Measurements from ENCODE around the gene CLCN3. TPM values are rescaled to one million over a fixed set of nuclear protein-coding genes. Genes with fewer than 3 reads are reported as not detected.
"Not testable (repeated sequence)": the region's sequence is repeated elsewhere in the genome, so short reads cannot be mapped to it uniquely, and the experiment has no call there.

CLCN3 gene
- total RNA-seq, 1 donor from 2014 or later = 111 TPM

GRCh38 chr4:169657470-169658107, 37.2 kb downstream of the CLCN3 start:
- no peak for DNase-seq

- DNase-seq = no peak
Observed at GRCh38 chr4:169658196-169658595, 37.8 kb downstream of the CLCN3 start.

GRCh38 chr4:169658975-169659715, 38.8 kb downstream of the CLCN3 start:
- DNase-seq = no peak

- peak; percentile 82 for DNase-seq
Observed at GRCh38 chr4:169659716-169660670, 39.6 kb downstream of the CLCN3 start.

- DNase-seq = no peak
Observed at GRCh38 chr4:169660929-169661328, 40.6 kb downstream of the CLCN3 start.

GRCh38 chr4:169661761-169662160, 41.4 kb downstream of the CLCN3 start:
- no peak for DNase-seq

GRCh38 chr4:169662206-169662605, 41.8 kb downstream of the CLCN3 start:
- no peak for DNase-seq

GRCh38 chr4:169663402-169663801, 43.0 kb downstream of the CLCN3 start:
- no peak for DNase-seq

- no peak for DNase-seq
Observed at GRCh38 chr4:169663831-169664230, 43.5 kb downstream of the CLCN3 start.

- no peak for DNase-seq
Observed at GRCh38 chr4:169664615-169665014, 44.2 kb downstream of the CLCN3 start.

GRCh38 chr4:169665046-169665737, 44.8 kb downstream of the CLCN3 start:
- DNase-seq = no peak

- no peak for DNase-seq
Observed at GRCh38 chr4:169668069-169668721, 47.8 kb downstream of the CLCN3 start.

GRCh38 chr4:169675825-169676224, 55.4 kb downstream of the CLCN3 start:
- DNase-seq = no peak

GRCh38 chr4:169677150-169677748, 56.9 kb downstream of the CLCN3 start:
- DNase-seq = no peak

GRCh38 chr4:169678486-169678885, 58.1 kb downstream of the CLCN3 start:
- not testable (repeated sequence) for DNase-seq

- not testable (repeated sequence) for DNase-seq
Observed at GRCh38 chr4:169678951-169679591, 58.7 kb downstream of the CLCN3 start.

GRCh38 chr4:169682372-169683047, 62.1 kb downstream of the CLCN3 start:
- no peak for DNase-seq

GRCh38 chr4:169689681-169690080, 69.3 kb downstream of the CLCN3 start:
- no peak for DNase-seq

- DNase-seq = no peak
Observed at GRCh38 chr4:169690787-169691186, 70.4 kb downstream of the CLCN3 start.

GRCh38 chr4:169698331-169698730, 78.0 kb downstream of the CLCN3 start:
- DNase-seq = no peak
